Measurements from ENCODE around the gene GSTCD. TPM values are rescaled to one million over a fixed set of nuclear protein-coding genes. Genes with fewer than 3 reads are reported as not detected.

The GSTCD gene
- total RNA-seq, 1 donor from 2014 or later: 14.7 TPM

DNA sequence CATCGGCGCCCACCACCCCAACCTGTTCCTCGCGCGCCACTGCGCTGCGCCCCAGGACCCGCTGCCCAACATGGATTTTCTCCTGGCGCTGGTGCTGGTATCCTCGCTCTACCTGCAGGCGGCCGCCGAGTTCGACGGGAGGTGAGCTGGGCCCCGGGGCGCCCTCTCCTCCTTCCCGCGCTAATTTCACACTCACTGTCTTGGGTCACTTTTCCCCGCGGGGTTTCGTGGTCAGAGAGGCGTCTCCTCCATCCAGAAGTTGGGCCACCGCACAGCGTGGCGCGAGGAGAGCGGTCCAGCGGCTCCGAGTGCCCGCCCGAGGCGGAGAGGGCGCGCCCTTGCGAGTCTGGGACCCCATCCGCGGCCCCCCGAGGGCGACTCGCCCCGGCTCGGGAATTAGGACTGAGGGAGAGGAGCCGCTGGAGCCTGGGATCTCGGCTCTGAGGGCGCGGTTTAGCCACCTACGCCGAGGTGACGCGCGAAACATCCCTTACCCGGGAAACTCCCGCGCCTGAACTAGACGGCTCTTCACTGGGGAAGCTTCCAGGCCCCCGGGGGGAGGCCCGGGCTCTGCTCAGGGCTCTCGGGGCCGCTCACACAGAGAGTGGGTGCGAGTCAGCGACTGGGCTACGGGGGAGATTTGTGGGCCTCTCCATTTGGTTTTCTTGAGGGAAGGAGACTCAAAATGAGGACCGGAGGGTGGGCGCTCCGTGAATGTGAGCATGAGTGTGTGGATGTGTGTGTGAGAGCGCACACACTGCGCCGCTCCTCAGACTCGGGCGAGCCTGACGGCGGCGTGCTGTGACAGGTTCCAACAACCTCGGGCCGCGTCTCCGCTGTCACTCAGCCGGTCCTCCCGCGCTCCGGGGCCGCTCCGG, 187.2 kb downstream of the GSTCD start:
- ATAC-seq: peak; percentile 88

DNA sequence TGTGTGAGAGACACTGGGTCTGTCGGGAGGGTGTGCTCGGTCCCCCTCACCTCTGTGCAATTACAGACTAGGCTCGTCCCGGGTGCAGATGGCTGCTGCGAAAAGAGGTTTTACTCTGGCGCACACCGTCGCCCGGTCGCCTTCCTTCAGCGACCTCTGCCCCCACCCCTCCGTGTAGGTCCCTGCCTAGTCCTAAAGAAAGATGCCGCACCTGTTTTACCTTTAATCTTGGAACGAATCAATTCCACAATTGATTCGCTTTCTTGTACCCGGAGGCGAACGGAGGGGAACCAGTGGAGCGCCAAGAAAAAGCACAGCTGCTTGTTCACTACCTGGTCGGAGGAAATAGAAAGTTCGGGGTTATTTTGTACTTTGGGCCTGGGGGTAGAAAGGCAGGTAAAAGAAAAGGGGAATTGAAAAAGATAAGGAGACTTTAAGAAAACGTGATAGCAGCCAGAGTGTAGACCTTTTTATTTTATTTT, 187.9 kb downstream of the GSTCD start:
- ATAC-seq: no peak

Other genes starting within 250 kb of the GSTCD start
- 90.8 TPM for gene PPA2, start 234.7 kb upstream of the GSTCD start, total RNA-seq
- gene ARHGEF38, start 156.2 kb upstream of the GSTCD start, total RNA-seq: 0.32 TPM
- gene INTS12, start 95 bp upstream of the GSTCD start, total RNA-seq: 14.0 TPM
- 17.5 TPM for gene NPNT, start 186.7 kb downstream of the GSTCD start, total RNA-seq